Smooth muscle cell (in vitro differentiated cells): ENCODE data around the gene GMPR2. TPM values are rescaled to one million over a fixed set of nuclear protein-coding genes. Genes with fewer than 3 reads are reported as not detected.

ENCODE experiments used
- DNase-seq: peaks from one replicate; lab custom pipeline; 2025; ENCODE audit not compliant: unreplicated experiment; lab: John Stamatoyannopoulos, UW
- H2AFZ ChIP-seq: fragments of 200-600 bp; sonication (generic); 2 replicates; pipeline ENCODE4 v1.6.0; 2016; ENCODE audit warnings: antibody characterized with exemption, low read depth, mild to moderate bottlenecking
- H3F3A ChIP-seq: fragments of 200-600 bp; sonication (generic); 2 replicates; pipeline ENCODE4 v1.6.0; 2017; ENCODE audit warnings: antibody characterized with exemption, low read depth
- H3K27ac ChIP-seq: fragments of 200-600 bp; sonication (generic); 2 replicates; pipeline ENCODE4 v1.5.1; 2016; ENCODE audit warnings: low read depth, mild to moderate bottlenecking
- H3K27me3 ChIP-seq: fragments of 200-600 bp; sonication (generic); 2 replicates; pipeline ENCODE4 v1.6.1; 2016; ENCODE audit warnings: low read depth, mild to moderate bottlenecking
- H3K36me3 ChIP-seq: fragments of 200-600 bp; sonication (generic); 2 replicates; pipeline ENCODE4 v1.5.1; 2016; ENCODE audit warnings: low read depth
- H3K4me1 ChIP-seq: fragments of 200-600 bp; sonication (generic); 2 replicates; pipeline ENCODE4 v1.5.1; 2016; ENCODE audit warnings: low read depth
- H3K4me2 ChIP-seq: fragments of 200-600 bp; sonication (generic); 2 replicates; pipeline ENCODE4 v1.6.0; 2016; ENCODE audit warnings: mild to moderate bottlenecking
- H3K4me3 ChIP-seq: fragments of 200-600 bp; sonication (generic); 2 replicates; pipeline ENCODE4 v1.5.1; 2016; ENCODE audit warnings: mild to moderate bottlenecking
- H3K79me2 ChIP-seq: fragments of 200-600 bp; sonication (generic); 2 replicates; pipeline ENCODE4 v1.6.0; 2016; ENCODE audit warnings: low read depth, mild to moderate bottlenecking
- H3K9ac ChIP-seq: fragments of 200-600 bp; sonication (generic); 2 replicates; pipeline ENCODE4 v1.6.0; 2016; ENCODE audit warnings: low read depth
- H3K9me3 ChIP-seq: fragments of 200-600 bp; sonication (generic); replicated peaks from 2 replicates; pipeline ENCODE4 v1.5.1; 2016; ENCODE audit warnings: low read depth
- H4K20me1 ChIP-seq: fragments of 200-600 bp; sonication (generic); 2 replicates; pipeline ENCODE4 v1.6.0; 2016; ENCODE audit warnings: low read depth
- WGBS: methylation state at CpG from one replicate; pipeline ENCODE4 v1.1.7; 2016; ENCODE audit warnings: low lambda C conversion rate; 5-methylcytosine and 5-hydroxymethylcytosine counted together
- polyA plus RNA-seq: library from polyadenylated mRNA; unstranded; fragments of >200 nt; fragmentation: Nextera tagmentation; extraction: Ambion mirVana; gene quantifications from 2 replicates; pipeline ENCODE4 v1.2.1, GENCODE V29; 2016
- total RNA-seq: library from RNA; depleted of rRNA; stranded (reverse); fragments of >200 nt; gene quantifications from 2 replicates; pipeline ENCODE4 v1.2.3, GENCODE V29; 2014
- TF ChIP-seq, protein P1 (sequence below): fragments of 200-600 bp; sonication (generic); IDR thresholded peaks from 2 replicates; pipeline ENCODE4 v1.5.1; 2017; ENCODE audit warnings: borderline replicate concordance, mild to moderate bottlenecking, antibody characterized with exemption; ENCODE audit not compliant: insufficient read depth, poor library complexity, severe bottlenecking

The GMPR2 gene
- total and polyA plus RNA-seq, 2 experiments from 2014 or later: 43.4 to 65.0 TPM

DNA sequence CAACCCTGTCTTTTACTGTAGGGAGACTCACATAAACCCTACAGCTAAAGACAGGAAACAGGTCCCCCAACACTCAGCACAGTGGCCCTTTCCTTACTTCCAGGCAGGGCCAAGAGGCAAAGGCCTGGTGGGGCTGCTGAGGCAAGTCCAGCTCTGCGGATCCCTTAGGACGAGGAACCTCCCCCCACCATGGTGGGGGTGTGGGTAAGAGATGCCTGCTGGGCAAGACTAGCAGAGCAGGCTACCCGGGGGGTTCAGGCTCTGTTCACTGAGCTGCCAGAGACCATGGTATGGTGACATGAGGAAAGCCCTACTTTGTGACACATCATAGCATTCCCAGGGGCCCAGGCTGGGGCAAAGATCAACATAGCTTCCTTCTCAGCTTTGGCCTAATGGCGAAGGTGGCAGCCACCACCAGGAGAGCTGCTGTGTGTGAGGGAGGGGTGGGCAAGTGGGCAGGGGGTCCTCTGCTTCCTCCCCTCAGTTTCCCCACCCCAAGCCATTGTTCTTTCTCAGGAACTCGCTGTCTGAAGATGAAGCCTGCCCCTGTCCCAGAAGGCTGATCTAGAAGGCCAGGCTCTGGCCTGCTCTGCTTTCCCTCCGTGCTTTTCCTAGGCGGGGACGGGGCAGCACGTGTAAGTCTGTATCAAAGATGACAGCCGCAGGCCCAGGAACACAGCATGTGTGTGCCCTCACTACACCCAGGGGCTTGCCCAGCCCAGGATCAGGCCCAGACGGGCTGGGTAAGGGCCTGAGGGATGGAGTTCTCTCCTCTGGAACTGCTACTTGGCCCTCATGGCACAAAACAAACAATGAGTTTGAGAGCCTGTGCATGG lies 19.8 kb downstream of the GMPR2 start:
- Histone ChIP-seq H4K20me1 (no peaks in the 10 kb centered on the region), H3K9ac (peak overlapping the region; percentile 67), H2AFZ (no peak overlapping the region), H3K27me3 (no peaks in the 10 kb centered on the region), H3K4me3 (no peak overlapping the region), H3K36me3 (no peaks in the 10 kb centered on the region), H3K4me2 (peak overlapping the region; percentile 32), H3K4me1 (peaks cover 4% of the 10 kb centered on the region), H3F3A (no peaks in the 10 kb centered on the region), H3K9me3 (no peaks in the 10 kb centered on the region), H3K79me2 (no peaks in the 10 kb centered on the region), H3K27ac (peak overlapping the region; percentile 90)
- TF ChIP-seq, protein P1, sequence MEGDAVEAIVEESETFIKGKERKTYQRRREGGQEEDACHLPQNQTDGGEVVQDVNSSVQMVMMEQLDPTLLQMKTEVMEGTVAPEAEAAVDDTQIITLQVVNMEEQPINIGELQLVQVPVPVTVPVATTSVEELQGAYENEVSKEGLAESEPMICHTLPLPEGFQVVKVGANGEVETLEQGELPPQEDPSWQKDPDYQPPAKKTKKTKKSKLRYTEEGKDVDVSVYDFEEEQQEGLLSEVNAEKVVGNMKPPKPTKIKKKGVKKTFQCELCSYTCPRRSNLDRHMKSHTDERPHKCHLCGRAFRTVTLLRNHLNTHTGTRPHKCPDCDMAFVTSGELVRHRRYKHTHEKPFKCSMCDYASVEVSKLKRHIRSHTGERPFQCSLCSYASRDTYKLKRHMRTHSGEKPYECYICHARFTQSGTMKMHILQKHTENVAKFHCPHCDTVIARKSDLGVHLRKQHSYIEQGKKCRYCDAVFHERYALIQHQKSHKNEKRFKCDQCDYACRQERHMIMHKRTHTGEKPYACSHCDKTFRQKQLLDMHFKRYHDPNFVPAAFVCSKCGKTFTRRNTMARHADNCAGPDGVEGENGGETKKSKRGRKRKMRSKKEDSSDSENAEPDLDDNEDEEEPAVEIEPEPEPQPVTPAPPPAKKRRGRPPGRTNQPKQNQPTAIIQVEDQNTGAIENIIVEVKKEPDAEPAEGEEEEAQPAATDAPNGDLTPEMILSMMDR: no peak
- 87% methylated on average over 11 of the region's 11 CpGs for WGBS
- DNase-seq: no peak

DNA sequence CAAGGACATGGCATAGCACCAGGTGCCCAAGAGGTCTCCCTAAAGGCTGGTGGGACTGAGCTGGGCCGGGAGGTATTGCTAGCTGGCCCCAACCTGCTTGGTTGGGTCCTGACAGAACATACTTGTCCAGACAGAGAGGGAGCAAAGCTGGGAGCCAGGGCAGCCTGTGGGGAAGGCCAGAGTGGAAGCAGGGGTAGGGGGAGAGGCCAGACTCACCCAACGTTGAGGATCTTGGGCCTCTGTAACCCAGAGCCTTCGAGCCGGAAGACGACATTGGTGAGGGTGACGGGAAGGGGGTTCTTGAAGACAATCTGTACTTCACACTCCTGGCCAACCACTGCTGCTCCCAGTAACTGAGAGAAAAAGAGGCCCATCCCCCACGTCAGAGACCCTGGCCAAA lies 21.2 kb downstream of the GMPR2 start:
- Histone ChIP-seq H2AFZ (no peak overlapping the region), H3F3A (no peaks in the 10 kb centered on the region), H3K79me2 (no peaks in the 10 kb centered on the region), H3K9me3 (no peaks in the 10 kb centered on the region), H3K36me3 (no peaks in the 10 kb centered on the region), H3K27ac (no peak overlapping the region), H3K4me1 (peaks cover 4% of the 10 kb centered on the region), H3K9ac (no peak overlapping the region), H3K27me3 (no peaks in the 10 kb centered on the region), H4K20me1 (no peaks in the 10 kb centered on the region), H3K4me3 (no peak overlapping the region), H3K4me2 (no peak overlapping the region)
- TF ChIP-seq, protein P1: no peak
- WGBS: 90% methylated on average over 7 of the region's 7 CpGs
- no peak for DNase-seq

DNA sequence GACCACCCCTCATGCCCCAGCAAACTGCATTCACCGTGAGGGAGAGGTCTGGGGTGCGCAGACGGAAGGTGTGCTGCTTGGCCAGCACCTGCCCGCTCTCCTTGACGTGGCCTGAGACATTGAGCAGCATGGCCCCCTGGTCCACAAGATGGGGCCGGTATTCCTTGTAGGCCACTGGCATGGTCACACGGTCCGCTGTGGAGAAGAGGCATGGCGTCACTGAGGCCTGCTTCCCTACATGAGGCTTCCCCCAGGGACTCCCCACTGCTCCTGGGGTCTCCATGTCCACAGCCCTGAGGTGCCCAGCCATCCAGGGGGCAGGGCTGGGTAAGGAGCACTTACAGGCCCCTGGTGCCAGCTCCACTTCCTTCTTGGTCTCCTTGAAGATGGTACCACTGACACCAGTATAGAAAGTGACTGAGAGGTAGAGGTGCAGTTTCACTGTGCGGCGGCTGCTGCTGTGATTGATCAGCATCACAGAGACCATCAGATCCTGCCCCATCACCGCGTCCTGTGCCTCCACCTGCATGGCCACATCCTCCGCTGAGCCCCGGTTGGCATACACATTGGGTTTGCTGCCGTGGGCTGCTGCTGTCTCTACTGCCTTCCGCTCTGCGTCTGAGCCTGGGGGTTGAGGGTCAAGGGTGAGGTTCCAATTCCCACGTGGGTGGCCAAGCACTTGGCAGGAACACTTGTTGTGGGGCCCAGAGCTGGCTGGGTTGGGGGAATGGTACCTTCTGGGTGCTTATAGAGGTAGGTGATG lies 22.1 kb downstream of the GMPR2 start:
- WGBS: 96% methylated on average over 19 of the region's 19 CpGs
- Histone ChIP-seq H4K20me1 (no peaks in the 10 kb centered on the region), H3K27me3 (no peaks in the 10 kb centered on the region), H2AFZ (no peak overlapping the region), H3K4me2 (no peak overlapping the region), H3K9ac (no peak overlapping the region), H3F3A (no peaks in the 10 kb centered on the region), H3K9me3 (no peaks in the 10 kb centered on the region), H3K27ac (no peak overlapping the region), H3K4me1 (peaks cover 4% of the 10 kb centered on the region), H3K36me3 (no peaks in the 10 kb centered on the region), H3K79me2 (no peaks in the 10 kb centered on the region), H3K4me3 (no peak overlapping the region)
- TF ChIP-seq, protein P1: no peak
- no peak for DNase-seq
